Left lung (tissue), 10 donors: ENCODE data around the gene HRH3. TPM values are rescaled to one million over a fixed set of nuclear protein-coding genes. Genes with fewer than 3 reads are reported as not detected.
A peak's percentile ranks its signal among the peaks of the same experiment; 100 is the strongest.

Source experiments
- ATAC-seq: fragments of 200-7000 bp; cut with Tn5 transposase; one replicate; pipeline ENCODE4 v1.9.1; 2020; ENCODE audit warnings: moderate library complexity
- DNase-seq, 4 donors: peaks; one replicate each; pipeline ENCODE4 v3.0.0-alpha.2; 2013 to 2020
- H3K27ac ChIP-seq, 2 donors: fragments of 200-600 bp; sonication (generic) in 1 of 2; one replicate each; pipeline versions ENCODE4 v1.5.0 to v1.8.0; 2020 to 2021
- H3K27me3 ChIP-seq, 2 donors: fragments of 200-600 bp; sonication (generic) in 1 of 2; one replicate each; pipeline versions ENCODE4 v1.5.0 to v1.8.0; 2020 to 2021
- H3K36me3 ChIP-seq, 2 donors: fragments of 200-600 bp; sonication (generic) in 1 of 2; one replicate each; pipeline versions ENCODE4 v1.5.0 to v1.8.0; 2020 to 2021
- H3K4me1 ChIP-seq, 2 donors: fragments of 200-600 bp; one replicate each; pipeline ENCODE4 v1.8.0; 2021
- H3K4me3 ChIP-seq, 2 donors: fragments of 200-600 bp; sonication (generic) in 1 of 2; one replicate each; pipeline versions ENCODE4 v1.5.0 to v1.8.0; 2020 to 2021; ENCODE audit warnings: mild to moderate bottlenecking in 1 of 2
- H3K9me3 ChIP-seq, 2 donors: fragments of 200-600 bp; sonication (generic) in 1 of 2; one replicate each; pipeline versions ENCODE4 v1.5.0 to v1.8.0; 2020 to 2021
- CTCF ChIP-seq, 2 donors: fragments of 200-600 bp; sonication (generic) in 1 of 2; IDR thresholded peaks; one replicate each; pipeline versions ENCODE4 v1.5.0 to v1.8.0; 2021; ENCODE audit warnings: antibody characterized with exemption in 2 of 2
- intact Hi-C, 2 donors: fragments of 100-400 bp; cut with DNase I; formaldehyde crosslinking; loops; one replicate each; pipeline versions ENCODE4 v1.11.2 to v1.14.2; 2022
- polyA plus RNA-seq, 6 donors: library from polyadenylated mRNA; unstranded; fragments of 120-200 nt; gene quantifications; one replicate each; pipeline ENCODE4 v1.2.1, GENCODE V29; 2013; ENCODE audit not compliant: insufficient read length in 6 of 6
- total RNA-seq, 2 donors: library from RNA; stranded (reverse); fragmentation: NEBNext Ultra II Directional; extraction: Animal tissue kit (Norgen Biotek cat#: 25700); gene quantifications; one replicate each; pipeline ENCODE4 v1.2.1, GENCODE V29; 2021
- donor health status: DM: no; HTN: yes; CAD: no.
- donor health status: DM: no; HTN: no; CAD: no.

HRH3 gene
- total and polyA plus RNA-seq, 8 donors, result not detected

DNA sequence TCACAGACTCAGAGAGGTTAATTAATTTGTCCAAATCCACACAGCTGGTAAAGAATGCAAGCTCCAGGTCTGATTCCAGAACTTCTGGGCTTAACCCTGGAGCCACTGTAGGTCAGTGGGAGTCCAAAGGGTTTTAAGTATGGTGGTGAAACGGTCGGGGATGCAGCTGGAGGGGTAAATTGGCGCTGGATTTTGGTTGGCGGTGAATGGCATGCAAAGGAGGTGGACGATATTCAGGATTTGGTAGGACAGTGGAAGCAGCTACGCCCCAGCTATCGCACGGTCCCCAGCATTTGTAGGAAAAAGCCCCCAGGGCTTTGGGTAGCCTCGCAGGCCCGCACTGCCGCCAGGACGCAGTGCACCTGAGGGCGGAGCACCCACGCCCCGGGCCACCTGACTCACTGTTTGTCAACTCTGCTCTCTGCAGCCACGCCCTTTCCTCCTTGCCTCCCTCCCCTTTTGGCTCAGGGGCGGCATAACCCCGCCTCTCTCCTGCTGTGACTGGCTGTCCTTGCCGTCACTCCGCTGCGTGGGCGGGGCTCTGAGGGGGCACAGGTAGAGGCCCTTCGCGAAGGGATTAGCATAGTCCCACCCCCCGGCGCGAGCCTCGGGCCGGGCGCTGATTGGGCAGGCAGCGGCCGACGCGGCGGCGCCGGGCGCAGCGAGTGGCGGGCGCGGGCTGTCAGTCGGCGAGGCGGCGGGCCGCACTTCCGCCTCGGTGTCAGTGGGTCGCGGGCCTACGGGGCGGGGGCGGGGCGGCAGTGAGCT is 17.9 kb upstream of the HRH3 start, which contains the start of gene OSBPL2:
Gene OSBPL2 (plus strand): TSS at position 721 of the 768 bp plus-strand sequence. CDS start 17,664 bp downstream, outside the sequence.
- peak; percentile 98 to 99 (median 98) for DNase-seq
- Histone ChIP-seq H3K4me3 (peak within 1 kb of the TSS; percentile 68 to 71), H3K27me3 (peaks cover 0 to 10% of the 10 kb centered on the region in 2 donors), H3K4me1 (peaks cover 9 to 39% of the 10 kb centered on the region in 2 donors), H3K27ac (peak within 1 kb of the TSS; percentile 65 to 88), H3K9me3 (no peaks in the 10 kb centered on the region), H3K36me3 (peaks cover 0 to 6% of the 10 kb centered on the region in 2 donors)
- ATAC-seq, result peak; percentile 97
- intact Hi-C loops, result no loop called here
- no peak for TF ChIP-seq CTCF (IDR thresholded peaks at IDR 0.05)

- intact Hi-C loops, result no loop called here
- peaks cover 0 to 13% of the 10 kb centered on the region in 2 donors for H3K27me3 ChIP-seq
- ATAC-seq, result no peak
- no peak for TF ChIP-seq CTCF (IDR thresholded peaks at IDR 0.05)
- H3K4me3 ChIP-seq, result peak overlapping the region in 1 of 2 donors; percentile 68
- no peak for DNase-seq
- H3K9me3 ChIP-seq, result no peaks in the 10 kb centered on the region
- H3K4me1 ChIP-seq, result peaks cover 9 to 39% of the 10 kb centered on the region in 2 donors
- peaks cover 0 to under 1% of the 10 kb centered on the region in 2 donors for H3K36me3 ChIP-seq
- peak overlapping the region in 1 of 2 donors; percentile 61 for H3K27ac ChIP-seq
Observed at GRCh38 chr20:62237514-62237800, 17.4 kb upstream of the HRH3 start.

- Histone ChIP-seq H3K9me3 (no peaks in the 10 kb centered on the region), H3K4me1 (peaks cover 9 to 37% of the 10 kb centered on the region in 2 donors), H3K4me3 (no peak overlapping the region), H3K27ac (no peak overlapping the region), H3K36me3 (no peaks in the 10 kb centered on the region), H3K27me3 (peaks cover 0 to 13% of the 10 kb centered on the region in 2 donors)
- TF ChIP-seq CTCF (IDR thresholded peaks at IDR 0.05), result no peak
- no peak for ATAC-seq
- peak in 2 of 4 donors; percentile 69 to 73 for DNase-seq
- intact Hi-C loops, result no loop called here
Observed at GRCh38 chr20:62236766-62237513, 16.9 kb upstream of the HRH3 start.

DNA sequence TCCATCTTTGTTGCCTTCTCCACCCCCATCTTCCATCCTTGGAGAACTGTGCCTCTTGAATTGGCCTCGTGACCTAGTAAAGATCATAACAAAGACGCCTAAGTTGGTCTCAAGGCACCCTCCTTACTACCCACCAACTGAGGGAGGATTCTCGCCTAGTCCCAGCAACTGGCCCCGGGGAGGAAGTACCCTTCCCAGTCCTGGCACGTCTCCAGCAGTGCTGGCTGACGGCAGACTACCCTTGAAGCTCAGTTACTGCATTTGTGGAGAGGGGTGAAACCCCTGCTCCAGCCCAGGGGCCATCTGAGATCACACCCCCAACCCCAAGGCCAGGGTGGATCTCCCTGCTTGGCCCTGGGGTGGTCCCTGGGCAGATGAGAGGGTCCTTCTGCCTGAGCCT is 16.1 kb upstream of the HRH3 start:
- Histone ChIP-seq H3K27ac (no peak overlapping the region), H3K36me3 (no peaks in the 10 kb centered on the region), H3K4me3 (no peak overlapping the region), H3K4me1 (peaks cover 9 to 30% of the 10 kb centered on the region in 2 donors), H3K9me3 (no peaks in the 10 kb centered on the region), H3K27me3 (peaks cover 0 to 18% of the 10 kb centered on the region in 2 donors)
- ATAC-seq (no peak), DNase-seq (peak in 1 of 4 donors; percentile 29)
- intact Hi-C loops, result no loop called here
- no peak for TF ChIP-seq CTCF (IDR thresholded peaks at IDR 0.05)

GRCh38 chr20:62235777-62236157 is 15.7 kb upstream of the HRH3 start:
- no peaks in the 10 kb centered on the region for H3K9me3 ChIP-seq
- TF ChIP-seq CTCF (IDR thresholded peaks at IDR 0.05), result no peak
- ATAC-seq (no peak), DNase-seq (peak in 1 of 4 donors; percentile 65)
- intact Hi-C loops, result no loop called here
- peaks cover 9 to 26% of the 10 kb centered on the region in 2 donors for H3K4me1 ChIP-seq
- H3K4me3 ChIP-seq, result no peak overlapping the region
- H3K27ac ChIP-seq, result no peak overlapping the region
- peaks cover 0 to 22% of the 10 kb centered on the region in 2 donors for H3K27me3 ChIP-seq
- H3K36me3 ChIP-seq, result no peaks in the 10 kb centered on the region
